HL-60 (cell line): Measurements from ENCODE around the gene CEP112.

ENCODE experiments used
- DNase-seq, 2 experiments: peaks; one replicate each; pipeline ENCODE4 v3.0.0-alpha.2; 2010 to 2020; ENCODE audit warnings: low read depth in 1 of 2, low spot score in 1 of 2
- H3K27ac ChIP-seq: fragments of 250-450 bp; sonication (Bioruptor Pico); replicated peaks from 2 replicates; pipeline ENCODE4 v1.5.1; 2020; ENCODE audit warnings: mild to moderate bottlenecking, moderate library complexity
- H3K27me3 ChIP-seq: fragments of 250-450 bp; sonication (Bioruptor Pico); 2 replicates; pipeline ENCODE4 v1.5.1; 2021; ENCODE audit warnings: mild to moderate bottlenecking, moderate library complexity; ENCODE audit not compliant: insufficient read depth, poor library complexity, severe bottlenecking
- H3K4me3 ChIP-seq: replicated peaks from 2 replicates; pipeline ENCODE4 v1.5.1; 2011; ENCODE audit warnings: mild to moderate bottlenecking, control low read depth, low read length; ENCODE audit not compliant: insufficient read depth
- GABPA ChIP-seq: IDR thresholded peaks from 2 replicates; pipeline ENCODE4 v1.6.1; 2012; ENCODE audit warnings: low read depth
- POLR2AphosphoS5 ChIP-seq: IDR thresholded peaks from 2 replicates; pipeline ENCODE4 v1.6.1; 2012; ENCODE audit warnings: low read depth
- SPI1 ChIP-seq: IDR thresholded peaks from 2 replicates; pipeline ENCODE4 v1.6.1; 2012; ENCODE audit warnings: low read depth, mild to moderate bottlenecking, borderline replicate concordance
- TF ChIP-seq, protein P1 (sequence below): IDR thresholded peaks from 2 replicates; pipeline ENCODE4 v1.6.1; 2012; ENCODE audit warnings: low read depth; ENCODE audit not compliant: insufficient replicate concordance
- TF ChIP-seq, protein P2 (sequence below): IDR thresholded peaks from one replicate; pipeline ENCODE4 v1.5.1; 2011; ENCODE audit warnings: low read length, control low read depth, inconsistent platforms; ENCODE audit not compliant: insufficient read depth

CEP112 gene

DNA sequence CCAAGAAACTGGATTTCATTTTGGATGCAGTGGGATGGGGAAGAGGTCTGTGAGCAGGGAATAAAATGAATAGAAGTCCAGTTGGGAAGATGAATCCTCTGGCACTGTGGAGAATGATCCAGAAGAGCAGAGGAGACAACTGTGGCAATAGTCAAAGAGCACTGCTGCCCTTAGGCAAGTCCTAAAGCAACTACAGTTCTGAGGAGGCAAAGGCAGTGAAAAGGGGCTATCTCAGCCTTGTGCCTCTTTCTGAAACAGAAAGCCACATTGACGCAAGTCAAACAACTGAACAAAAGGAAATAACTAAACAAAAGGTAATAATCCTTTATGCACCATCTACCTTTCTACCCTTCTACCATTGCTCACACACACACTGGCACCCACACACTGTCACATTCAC lies 392.5 kb downstream of the CEP112 start:
- no peaks in the 10 kb centered on the region for H3K27me3 ChIP-seq
- no peak overlapping the region for H3K27ac ChIP-seq
- TF ChIP-seq, protein P1, sequence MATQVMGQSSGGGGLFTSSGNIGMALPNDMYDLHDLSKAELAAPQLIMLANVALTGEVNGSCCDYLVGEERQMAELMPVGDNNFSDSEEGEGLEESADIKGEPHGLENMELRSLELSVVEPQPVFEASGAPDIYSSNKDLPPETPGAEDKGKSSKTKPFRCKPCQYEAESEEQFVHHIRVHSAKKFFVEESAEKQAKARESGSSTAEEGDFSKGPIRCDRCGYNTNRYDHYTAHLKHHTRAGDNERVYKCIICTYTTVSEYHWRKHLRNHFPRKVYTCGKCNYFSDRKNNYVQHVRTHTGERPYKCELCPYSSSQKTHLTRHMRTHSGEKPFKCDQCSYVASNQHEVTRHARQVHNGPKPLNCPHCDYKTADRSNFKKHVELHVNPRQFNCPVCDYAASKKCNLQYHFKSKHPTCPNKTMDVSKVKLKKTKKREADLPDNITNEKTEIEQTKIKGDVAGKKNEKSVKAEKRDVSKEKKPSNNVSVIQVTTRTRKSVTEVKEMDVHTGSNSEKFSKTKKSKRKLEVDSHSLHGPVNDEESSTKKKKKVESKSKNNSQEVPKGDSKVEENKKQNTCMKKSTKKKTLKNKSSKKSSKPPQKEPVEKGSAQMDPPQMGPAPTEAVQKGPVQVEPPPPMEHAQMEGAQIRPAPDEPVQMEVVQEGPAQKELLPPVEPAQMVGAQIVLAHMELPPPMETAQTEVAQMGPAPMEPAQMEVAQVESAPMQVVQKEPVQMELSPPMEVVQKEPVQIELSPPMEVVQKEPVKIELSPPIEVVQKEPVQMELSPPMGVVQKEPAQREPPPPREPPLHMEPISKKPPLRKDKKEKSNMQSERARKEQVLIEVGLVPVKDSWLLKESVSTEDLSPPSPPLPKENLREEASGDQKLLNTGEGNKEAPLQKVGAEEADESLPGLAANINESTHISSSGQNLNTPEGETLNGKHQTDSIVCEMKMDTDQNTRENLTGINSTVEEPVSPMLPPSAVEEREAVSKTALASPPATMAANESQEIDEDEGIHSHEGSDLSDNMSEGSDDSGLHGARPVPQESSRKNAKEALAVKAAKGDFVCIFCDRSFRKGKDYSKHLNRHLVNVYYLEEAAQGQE = no peak
- TF ChIP-seq POLR2AphosphoS5 (no peak), SPI1 (no peak), GABPA (no peak)
- TF ChIP-seq, protein P2, sequence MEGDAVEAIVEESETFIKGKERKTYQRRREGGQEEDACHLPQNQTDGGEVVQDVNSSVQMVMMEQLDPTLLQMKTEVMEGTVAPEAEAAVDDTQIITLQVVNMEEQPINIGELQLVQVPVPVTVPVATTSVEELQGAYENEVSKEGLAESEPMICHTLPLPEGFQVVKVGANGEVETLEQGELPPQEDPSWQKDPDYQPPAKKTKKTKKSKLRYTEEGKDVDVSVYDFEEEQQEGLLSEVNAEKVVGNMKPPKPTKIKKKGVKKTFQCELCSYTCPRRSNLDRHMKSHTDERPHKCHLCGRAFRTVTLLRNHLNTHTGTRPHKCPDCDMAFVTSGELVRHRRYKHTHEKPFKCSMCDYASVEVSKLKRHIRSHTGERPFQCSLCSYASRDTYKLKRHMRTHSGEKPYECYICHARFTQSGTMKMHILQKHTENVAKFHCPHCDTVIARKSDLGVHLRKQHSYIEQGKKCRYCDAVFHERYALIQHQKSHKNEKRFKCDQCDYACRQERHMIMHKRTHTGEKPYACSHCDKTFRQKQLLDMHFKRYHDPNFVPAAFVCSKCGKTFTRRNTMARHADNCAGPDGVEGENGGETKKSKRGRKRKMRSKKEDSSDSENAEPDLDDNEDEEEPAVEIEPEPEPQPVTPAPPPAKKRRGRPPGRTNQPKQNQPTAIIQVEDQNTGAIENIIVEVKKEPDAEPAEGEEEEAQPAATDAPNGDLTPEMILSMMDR = no peak
- H3K4me3 ChIP-seq = no peak overlapping the region
- no peak for DNase-seq

DNA sequence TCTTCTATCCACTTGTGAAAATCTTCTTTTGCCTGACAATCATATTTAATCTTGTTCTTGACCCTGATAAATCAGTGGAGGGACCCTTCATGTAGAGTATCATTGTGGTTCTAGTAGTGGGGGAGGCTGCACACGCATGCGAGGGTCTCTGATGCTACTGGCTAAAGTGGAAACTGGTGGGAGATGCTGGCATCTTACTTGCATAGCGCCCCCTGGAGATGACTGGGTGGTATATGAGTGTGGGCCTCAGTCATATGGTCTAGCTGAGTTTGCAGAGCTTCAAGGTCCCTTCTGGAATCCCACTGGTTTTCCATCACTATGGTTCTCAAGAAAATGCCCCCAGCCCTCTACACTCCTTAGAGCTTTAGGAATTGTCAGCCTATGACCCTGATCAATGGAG lies 394.1 kb downstream of the CEP112 start:
- TF ChIP-seq POLR2AphosphoS5 (no peak), SPI1 (no peak), GABPA (no peak)
- TF ChIP-seq, protein P1 = no peak
- TF ChIP-seq, protein P2 = no peak
- DNase-seq = no peak
- Histone ChIP-seq H3K27ac (no peak overlapping the region), H3K27me3 (no peaks in the 10 kb centered on the region), H3K4me3 (no peak overlapping the region)

DNA sequence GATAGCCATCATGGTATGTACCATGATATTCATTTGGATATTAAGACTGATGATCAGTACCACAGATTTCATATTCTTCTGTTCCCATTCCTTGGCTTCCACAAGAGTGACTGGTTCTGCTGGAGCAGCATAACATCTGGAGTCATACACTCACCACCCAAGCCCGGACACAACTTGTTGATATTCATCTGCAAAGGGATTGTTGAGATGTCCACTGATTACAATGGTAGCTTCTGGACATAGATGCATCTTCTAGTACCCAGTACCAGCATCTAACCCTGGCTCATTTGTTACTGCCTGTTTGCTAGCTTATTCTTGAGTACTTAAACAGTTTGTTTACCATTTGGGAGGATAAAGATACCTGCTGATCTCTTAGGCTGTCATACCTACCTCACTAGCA lies 394.8 kb downstream of the CEP112 start:
- no peak for TF ChIP-seq GABPA
- TF ChIP-seq POLR2AphosphoS5 = no peak
- TF ChIP-seq SPI1 = no peak
- TF ChIP-seq, protein P1 = no peak
- TF ChIP-seq, protein P2 = no peak
- Histone ChIP-seq H3K4me3 (no peak overlapping the region), H3K27me3 (no peaks in the 10 kb centered on the region), H3K27ac (no peak overlapping the region)
- no peak for DNase-seq
